ENCODE data around the gene SPATA31C2. TPM values are rescaled to one million over a fixed set of nuclear protein-coding genes. Genes with fewer than 3 reads are reported as not detected.

The SPATA31C2 gene
- total RNA-seq, 1 experiment from 2014 or later, result not detected

DNA sequence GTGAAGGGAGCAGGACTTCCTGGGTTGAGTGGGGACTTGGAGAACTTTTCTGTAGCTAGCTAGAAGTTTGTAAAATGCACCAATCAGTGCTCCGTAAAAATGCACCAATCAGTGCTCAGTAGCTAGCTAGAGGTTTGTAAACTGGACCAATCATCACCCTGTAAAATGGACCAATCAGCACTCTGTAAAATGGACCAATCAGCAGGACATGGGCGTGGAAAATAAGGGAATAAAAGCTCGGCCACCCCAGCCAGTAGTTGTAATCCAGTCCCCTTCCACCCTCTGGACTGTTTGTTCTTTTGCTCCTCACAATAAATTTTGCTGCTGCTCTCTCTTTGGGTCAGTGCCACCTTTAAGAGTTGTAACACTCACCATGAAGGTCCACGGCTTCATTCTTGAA, 29.5 kb downstream of the SPATA31C2 start:
- ATAC-seq (no peak), DNase-seq (no peak)
- Histone ChIP-seq H3K79me2 (ENCODE audit: low read length) (no peaks in the 10 kb centered on the region), H3K9me2 (replicated peaks; ENCODE audit: low read length) (no peaks in the 10 kb centered on the region), H3K27me3 (ENCODE audit: low read length) (no peaks in the 10 kb centered on the region), H3K4me3 (ENCODE audit: low read length) (no peak overlapping the region), H3K36me3 (ENCODE audit: low read depth, low read length) (no peaks in the 10 kb centered on the region), H3K9me3 (ENCODE audit: low read length) (no peaks in the 10 kb centered on the region), H3K4me2 (ENCODE audit: low read length) (no peak overlapping the region), H3K4me1 (ENCODE audit: insufficient read depth, low read length) (no peaks in the 10 kb centered on the region), H3F3A (ENCODE audit: low read length, unreplicated experiment) (no peaks in the 10 kb centered on the region), H2AFZ (ENCODE audit: low read length) (no peak overlapping the region), H3K27ac (ENCODE audit: low read length) (no peak overlapping the region), H3K9ac (ENCODE audit: low read length) (no peak overlapping the region), H4K20me1 (ENCODE audit: low read length) (no peaks in the 10 kb centered on the region)
- ChIA-PET POLR2A (ENCODE audit: unreplicated experiment) (no interaction called here), CTCF (no interaction called here)
- intact Hi-C loops (cut with micrococcal nuclease), result loop anchor here (5.0 to 10.0 kb wide), 2 partner anchors 276 to 369 kb away; partner anchors contain the start of gene SPIN1
- TF ChIP-seq, protein P1, sequence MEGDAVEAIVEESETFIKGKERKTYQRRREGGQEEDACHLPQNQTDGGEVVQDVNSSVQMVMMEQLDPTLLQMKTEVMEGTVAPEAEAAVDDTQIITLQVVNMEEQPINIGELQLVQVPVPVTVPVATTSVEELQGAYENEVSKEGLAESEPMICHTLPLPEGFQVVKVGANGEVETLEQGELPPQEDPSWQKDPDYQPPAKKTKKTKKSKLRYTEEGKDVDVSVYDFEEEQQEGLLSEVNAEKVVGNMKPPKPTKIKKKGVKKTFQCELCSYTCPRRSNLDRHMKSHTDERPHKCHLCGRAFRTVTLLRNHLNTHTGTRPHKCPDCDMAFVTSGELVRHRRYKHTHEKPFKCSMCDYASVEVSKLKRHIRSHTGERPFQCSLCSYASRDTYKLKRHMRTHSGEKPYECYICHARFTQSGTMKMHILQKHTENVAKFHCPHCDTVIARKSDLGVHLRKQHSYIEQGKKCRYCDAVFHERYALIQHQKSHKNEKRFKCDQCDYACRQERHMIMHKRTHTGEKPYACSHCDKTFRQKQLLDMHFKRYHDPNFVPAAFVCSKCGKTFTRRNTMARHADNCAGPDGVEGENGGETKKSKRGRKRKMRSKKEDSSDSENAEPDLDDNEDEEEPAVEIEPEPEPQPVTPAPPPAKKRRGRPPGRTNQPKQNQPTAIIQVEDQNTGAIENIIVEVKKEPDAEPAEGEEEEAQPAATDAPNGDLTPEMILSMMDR (conservative IDR thresholded peaks at IDR 0.05; ENCODE audit: low read depth, low read length), result no peak
- TF ChIP-seq EZH2 (IDR thresholded peaks at IDR 0.05; ENCODE audit: low read length, unreplicated experiment), result no peak
- TF ChIP-seq EZH2phosphoT487 (IDR thresholded peaks at IDR 0.05; ENCODE audit: borderline replicate concordance, low read length), result no peak
- no TSS peak for BruUV-seq (replicated peaks)

DNA sequence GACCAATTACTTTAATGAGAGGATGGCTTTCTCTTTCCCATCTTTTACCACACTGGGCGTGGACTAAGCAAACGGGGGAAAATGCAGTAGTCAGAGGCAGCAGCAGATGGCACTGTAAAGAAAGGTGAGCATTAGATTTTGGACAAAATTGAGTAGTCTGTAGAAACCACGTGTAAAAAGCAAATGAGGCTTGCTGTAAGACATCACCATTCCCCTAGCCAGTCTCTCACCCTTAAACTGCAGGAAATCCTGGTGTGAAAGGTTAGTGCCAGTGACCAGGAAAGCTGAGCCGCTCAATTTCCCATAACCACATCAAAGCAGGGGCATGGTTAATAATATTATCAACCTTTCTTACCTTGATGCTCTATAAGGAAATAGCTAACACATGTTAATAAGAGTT, 31.8 kb downstream of the SPATA31C2 start:
- intact Hi-C loops (cut with micrococcal nuclease), result loop anchor here (5.0 to 10.0 kb wide), 2 partner anchors 278 to 371 kb away; partner anchors contain the start of gene SPIN1
- Histone ChIP-seq H3K79me2 (ENCODE audit: low read length) (no peaks in the 10 kb centered on the region), H3K9ac (ENCODE audit: low read length) (no peak overlapping the region), H3K27me3 (ENCODE audit: low read length) (no peaks in the 10 kb centered on the region), H3K4me1 (ENCODE audit: insufficient read depth, low read length) (no peaks in the 10 kb centered on the region), H3K4me2 (ENCODE audit: low read length) (no peak overlapping the region), H3F3A (ENCODE audit: low read length, unreplicated experiment) (no peaks in the 10 kb centered on the region), H3K9me3 (ENCODE audit: low read length) (no peaks in the 10 kb centered on the region), H2AFZ (ENCODE audit: low read length) (no peak overlapping the region), H3K36me3 (ENCODE audit: low read depth, low read length) (no peaks in the 10 kb centered on the region), H3K9me2 (replicated peaks; ENCODE audit: low read length) (no peaks in the 10 kb centered on the region), H3K4me3 (ENCODE audit: low read length) (no peak overlapping the region), H4K20me1 (ENCODE audit: low read length) (no peaks in the 10 kb centered on the region), H3K27ac (ENCODE audit: low read length) (no peak overlapping the region)
- ATAC-seq (peak; percentile 64), DNase-seq (peak; percentile 49)
- no TSS peak for BruUV-seq (replicated peaks)
- POLR2A ChIA-PET (ENCODE audit: unreplicated experiment), result no interaction called here
- CTCF ChIA-PET, result no interaction called here
- no peak for TF ChIP-seq EZH2phosphoT487 (IDR thresholded peaks at IDR 0.05; ENCODE audit: borderline replicate concordance, low read length)
- no peak for TF ChIP-seq EZH2 (IDR thresholded peaks at IDR 0.05; ENCODE audit: low read length, unreplicated experiment)
- TF ChIP-seq, protein P1 (conservative IDR thresholded peaks at IDR 0.05; ENCODE audit: low read depth, low read length), result peak; percentile 63

DNA sequence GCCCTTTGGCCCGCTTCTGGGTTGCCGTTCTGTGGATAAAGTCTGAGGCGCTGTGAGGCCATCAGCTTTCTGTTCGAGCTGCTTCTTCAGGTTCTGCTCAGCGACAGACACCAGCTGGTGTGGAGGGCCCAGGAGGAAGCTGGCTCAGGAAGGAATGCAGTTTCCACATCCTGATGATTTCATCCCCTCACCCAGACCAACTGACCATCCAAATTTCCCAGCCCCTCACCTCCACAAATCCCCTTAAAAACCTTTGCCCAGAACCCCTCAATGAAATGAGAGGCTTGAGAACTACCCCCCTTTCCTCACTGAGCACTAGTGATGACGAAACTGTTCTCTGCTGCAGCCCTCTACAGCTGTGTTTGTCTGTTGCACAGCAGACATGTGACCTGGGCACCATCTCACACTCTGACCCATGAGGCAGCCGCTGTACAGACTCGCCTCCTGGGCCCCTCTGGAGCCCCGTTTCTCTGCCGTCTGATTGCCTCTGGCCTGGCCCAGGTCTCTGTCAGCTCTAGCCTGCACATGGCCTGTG, 45.4 kb downstream of the SPATA31C2 start:
- Histone ChIP-seq H3K79me2 (ENCODE audit: low read length) (no peaks in the 10 kb centered on the region), H2AFZ (ENCODE audit: low read length) (no peak overlapping the region), H3K9me2 (replicated peaks; ENCODE audit: low read length) (no peaks in the 10 kb centered on the region), H3K36me3 (ENCODE audit: low read depth, low read length) (no peaks in the 10 kb centered on the region), H3K9me3 (ENCODE audit: low read length) (no peaks in the 10 kb centered on the region), H3K4me2 (ENCODE audit: low read length) (no peak overlapping the region), H3K9ac (ENCODE audit: low read length) (no peak overlapping the region), H3K4me1 (ENCODE audit: insufficient read depth, low read length) (no peaks in the 10 kb centered on the region), H3K4me3 (ENCODE audit: low read length) (no peak overlapping the region), H4K20me1 (ENCODE audit: low read length) (no peaks in the 10 kb centered on the region), H3K27ac (ENCODE audit: low read length) (no peak overlapping the region), H3K27me3 (ENCODE audit: low read length) (no peaks in the 10 kb centered on the region), H3F3A (ENCODE audit: low read length, unreplicated experiment) (no peaks in the 10 kb centered on the region)
- ChIA-PET CTCF (no interaction called here), POLR2A (ENCODE audit: unreplicated experiment) (no interaction called here)
- DNase-seq (no peak), ATAC-seq (no peak; the same call in 1 of the 2 replicates)
- BruUV-seq (replicated peaks), result no TSS peak
- intact Hi-C loops (cut with micrococcal nuclease), result no loop called here
- TF ChIP-seq EZH2phosphoT487 (IDR thresholded peaks at IDR 0.05; ENCODE audit: borderline replicate concordance, low read length) (no peak), EZH2 (IDR thresholded peaks at IDR 0.05; ENCODE audit: low read length, unreplicated experiment) (no peak)
- TF ChIP-seq, protein P1 (conservative IDR thresholded peaks at IDR 0.05; ENCODE audit: low read depth, low read length), result no peak

All from PC-3 (cell line).